ENCODE measurements around the gene CLEC1A. TPM values are rescaled to one million over a fixed set of nuclear protein-coding genes. Genes with fewer than 3 reads are reported as not detected.
A peak's percentile ranks its signal among the peaks of the same experiment; 100 is the strongest.

Gene CLEC1A
- total and polyA plus RNA-seq, 7 donors: 1.1 to 4.8 (median 2.0) TPM; not detected in 2

GRCh38 chr12:10069976-10070375 is 28.8 kb downstream of the CLEC1A start:
- Histone ChIP-seq H3K36me3 (no peaks in the 10 kb centered on the region), H3K4me1 (peaks cover 0 to 22% (median 12%) of the 10 kb centered on the region in 4 donors), H3K27ac (no peak overlapping the region), H3K4me3 (no peak overlapping the region), H3K27me3 (no peaks in the 10 kb centered on the region), H3K9me3 (no peaks in the 10 kb centered on the region)
- intact Hi-C loops (cut with DNase I): no loop called here
- DNase-seq: no peak
- whole genome bisulfite sequencing, 2 donors: 25% methylated on average over 3 of the region's 3 CpGs
- TF ChIP-seq POLR2AphosphoS5 (IDR thresholded peaks at IDR 0.05): no peak
- TF ChIP-seq EP300 (IDR thresholded peaks at IDR 0.05): no peak
- TF ChIP-seq POLR2A (IDR thresholded peaks at IDR 0.05): no peak
- TF ChIP-seq CTCF (IDR thresholded peaks at IDR 0.05): no peak

GRCh38 chr12:10069099-10069498 is 29.7 kb downstream of the CLEC1A start:
- TF ChIP-seq POLR2AphosphoS5 (IDR thresholded peaks at IDR 0.05): peak in 1 of 4 donors; percentile 22
- no peak for TF ChIP-seq CTCF (IDR thresholded peaks at IDR 0.05)
- DNase-seq: no peak
- Histone ChIP-seq H3K27me3 (no peaks in the 10 kb centered on the region), H3K36me3 (no peaks in the 10 kb centered on the region), H3K9me3 (no peaks in the 10 kb centered on the region), H3K27ac (peak overlapping the region in 3 of 4 donors; percentile 55 to 63 (median 62)), H3K4me3 (no peak overlapping the region), H3K4me1 (peaks cover 0 to 22% (median 12%) of the 10 kb centered on the region in 4 donors)
- 39 to 63% methylated on average over 4 of the region's 4 CpGs for WGBS, 2 donors
- intact Hi-C loops (cut with DNase I): no loop called here

- TF ChIP-seq CTCF (IDR thresholded peaks at IDR 0.05) (no peak), POLR2AphosphoS5 (IDR thresholded peaks at IDR 0.05) (no peak), POLR2A (IDR thresholded peaks at IDR 0.05) (no peak), EP300 (IDR thresholded peaks at IDR 0.05) (no peak)
- DNase-seq: no peak
- intact Hi-C loops (cut with DNase I): no loop called here
- Histone ChIP-seq H3K4me3 (no peak overlapping the region), H3K9me3 (no peaks in the 10 kb centered on the region), H3K36me3 (no peaks in the 10 kb centered on the region), H3K27ac (peak overlapping the region in 3 of 4 donors; percentile 55 to 63 (median 62)), H3K27me3 (no peaks in the 10 kb centered on the region), H3K4me1 (peaks cover 0 to 22% (median 12%) of the 10 kb centered on the region in 4 donors)
- 40 to 45% methylated on average over 1 of the region's 1 CpG for WGBS, 2 donors
These were observed 30.1 kb downstream of the CLEC1A start for GRCh38 chr12:10068644-10069043.

- Histone ChIP-seq H3K27me3 (no peaks in the 10 kb centered on the region), H3K9me3 (no peaks in the 10 kb centered on the region), H3K4me3 (no peak overlapping the region), H3K27ac (peak overlapping the region in 3 of 4 donors; percentile 55 to 63 (median 62)), H3K4me1 (peaks cover 0 to 22% (median 12%) of the 10 kb centered on the region in 4 donors), H3K36me3 (no peaks in the 10 kb centered on the region)
- intact Hi-C loops (cut with DNase I): no loop called here
- 3 to 16% methylated on average over 3 of the region's 3 CpGs for WGBS, 2 donors
- DNase-seq: no peak
- TF ChIP-seq POLR2AphosphoS5 (IDR thresholded peaks at IDR 0.05): peak in 1 of 4 donors; percentile 33
- TF ChIP-seq EP300 (IDR thresholded peaks at IDR 0.05): peak in 1 of 4 donors; percentile 22
- no peak for TF ChIP-seq CTCF (IDR thresholded peaks at IDR 0.05)
- TF ChIP-seq POLR2A (IDR thresholded peaks at IDR 0.05): no peak
These were observed 30.8 kb downstream of the CLEC1A start for GRCh38 chr12:10067942-10068341.

- Histone ChIP-seq H3K4me1 (peaks cover 0 to 22% (median 12%) of the 10 kb centered on the region in 4 donors), H3K4me3 (no peak overlapping the region), H3K27ac (peak overlapping the region in 3 of 4 donors; percentile 55 to 63 (median 62)), H3K27me3 (no peaks in the 10 kb centered on the region), H3K9me3 (no peaks in the 10 kb centered on the region), H3K36me3 (no peaks in the 10 kb centered on the region)
- TF ChIP-seq POLR2AphosphoS5 (IDR thresholded peaks at IDR 0.05) (peak in 1 of 4 donors; percentile 26), EP300 (IDR thresholded peaks at IDR 0.05) (no peak), POLR2A (IDR thresholded peaks at IDR 0.05) (no peak)
- no peak for DNase-seq
- intact Hi-C loops (cut with DNase I): no loop called here
- 24 to 58% methylated on average over 4 of the region's 4 CpGs for WGBS, 2 donors
These were observed 31.5 kb downstream of the CLEC1A start for GRCh38 chr12:10067264-10067663.
